K562 (cell line): Measurements from ENCODE around the gene MLLT1. TPM values are rescaled to one million over a fixed set of nuclear protein-coding genes. Genes with fewer than 3 reads are reported as not detected.

Experiments
- ATF7 ChIP-seq: fragments of 450-650 bp; IDR thresholded peaks from 2 replicates; pipeline ENCODE4 v1.7.1; 2014; ENCODE audit warnings: mild to moderate bottlenecking, moderate library complexity
- BDP1 ChIP-seq: IDR thresholded peaks from 3 replicates; pipeline ENCODE4 v1.6.1; 2011; ENCODE audit not compliant: insufficient read length, insufficient read depth
- ELF1 ChIP-seq: fragments of 200-800 bp; sonication (Bioruptor generic); IDR thresholded peaks from 2 replicates; pipeline ENCODE4 v1.6.1; 2016; ENCODE audit warnings: missing genetic modification characterization, missing compliant biosample characterization
- FIP1L1 ChIP-seq: fragments of 200-400 bp; formaldehyde crosslinking; IDR thresholded peaks from 2 replicates; pipeline ENCODE4 v1.6.1; 2018; ENCODE audit warnings: mild to moderate bottlenecking, low read depth, low read length; ENCODE audit not compliant: poor library complexity, severe bottlenecking
- FOS ChIP-seq: IDR thresholded peaks from 3 replicates; pipeline ENCODE4 v1.6.1; 2011; ENCODE audit not compliant: insufficient read length; ENCODE audit errors: extremely low read depth
- HDAC2 ChIP-seq: fragments of 450-650 bp; IDR thresholded peaks from 2 replicates; pipeline ENCODE4 v1.6.1; 2016; ENCODE audit warnings: mild to moderate bottlenecking
- KDM5B ChIP-seq: fragments of 200-600 bp; sonication (generic); IDR thresholded peaks from 2 replicates; pipeline ENCODE4 v1.6.1; 2012; ENCODE audit warnings: low read depth, mild to moderate bottlenecking, moderate library complexity, low read length, control low read depth, inconsistent platforms; ENCODE audit not compliant: insufficient replicate concordance
- MAZ ChIP-seq, 2 experiments: fragments of 450-650 bp in 1 of 2; sonication (generic) in 1 of 2; formaldehyde crosslinking; IDR thresholded peaks in 1 of 2; conservative IDR thresholded peaks in 1 of 2; 2 replicates each; pipeline versions ENCODE4 v1.4.0 to v1.5.0; 2020; ENCODE audit warnings: mild to moderate bottlenecking in 1 of 2, missing genetic modification reagents in 1 of 2
- POLR2G ChIP-seq: fragments of 200-400 bp; formaldehyde crosslinking; IDR thresholded peaks from 2 replicates; pipeline ENCODE4 v1.6.1; 2017; ENCODE audit warnings: low read depth, mild to moderate bottlenecking, antibody characterized with exemption, low read length, moderate library complexity
- TBL1XR1 ChIP-seq, 2 experiments: IDR thresholded peaks; 2 replicates each; pipeline ENCODE4 v1.6.1; 2012; ENCODE audit warnings: improper control_type of control experiment in 2 of 2, low read length in 2 of 2, mild to moderate bottlenecking in 1 of 2
- TCF7L2 ChIP-seq: fragments of 150-350 bp; IDR thresholded peaks from 2 replicates; pipeline ENCODE4 v1.6.1; 2016; ENCODE audit warnings: low read depth, mild to moderate bottlenecking, low read length, moderate library complexity
- ZBTB17 ChIP-seq: fragments of 450-650 bp; formaldehyde crosslinking; IDR thresholded peaks from 2 replicates; pipeline ENCODE4 v1.4.0; 2020; ENCODE audit warnings: mild to moderate bottlenecking
- polyA plus RNA-seq, 8 experiments: library from polyadenylated mRNA; depleted of rRNA in 4 of 8; stranded (reverse) in 5 of 8; unstranded in 3 of 8; fragments of >200 nt; fragmentation: Nextera tagmentation in 2 of 8; fragmentation: Illumina TruSeq in 1 of 8; extraction: Ambion mirVana in 2 of 8; extraction: Trizol in 1 of 8; gene quantifications; 2 replicates each; pipeline versions ENCODE4 v1.2.1 to v1.2.3, GENCODE V29; 2011 to 2014; ENCODE audit warnings: inconsistent platforms in 1 of 8, missing spikeins in 1 of 8
- total RNA-seq, 7 experiments: library from RNA; depleted of rRNA in 6 of 7; stranded (reverse); fragments of >200 nt in 6 of 7; fragmentation: Illumina TruSeq in 2 of 7; extraction: Trizol in 2 of 7; gene quantifications; 2 replicates each; pipeline versions ENCODE4 v1.2.1 to v1.2.3, GENCODE V29; 2011 to 2021; ENCODE audit warnings: low replicate concordance in 1 of 7
- TF ChIP-seq, protein P1 (sequence below): fragments of 450-650 bp; IDR thresholded peaks from 2 replicates; pipeline ENCODE4 v1.6.1; 2016; ENCODE audit warnings: low read depth
- TF ChIP-seq, protein P2 (sequence below): fragments of 250-450 bp; sonication (Bioruptor Pico); IDR thresholded peaks from 2 replicates; pipeline ENCODE4 v1.5.0; 2021

Gene MLLT1
- total and polyA plus RNA-seq, 9 of the 15 experiments (the other 6 are each of a cell fraction or from before 2014, with no cell fraction given): 0.23 to 63.5 (median 15.4) TPM

DNA sequence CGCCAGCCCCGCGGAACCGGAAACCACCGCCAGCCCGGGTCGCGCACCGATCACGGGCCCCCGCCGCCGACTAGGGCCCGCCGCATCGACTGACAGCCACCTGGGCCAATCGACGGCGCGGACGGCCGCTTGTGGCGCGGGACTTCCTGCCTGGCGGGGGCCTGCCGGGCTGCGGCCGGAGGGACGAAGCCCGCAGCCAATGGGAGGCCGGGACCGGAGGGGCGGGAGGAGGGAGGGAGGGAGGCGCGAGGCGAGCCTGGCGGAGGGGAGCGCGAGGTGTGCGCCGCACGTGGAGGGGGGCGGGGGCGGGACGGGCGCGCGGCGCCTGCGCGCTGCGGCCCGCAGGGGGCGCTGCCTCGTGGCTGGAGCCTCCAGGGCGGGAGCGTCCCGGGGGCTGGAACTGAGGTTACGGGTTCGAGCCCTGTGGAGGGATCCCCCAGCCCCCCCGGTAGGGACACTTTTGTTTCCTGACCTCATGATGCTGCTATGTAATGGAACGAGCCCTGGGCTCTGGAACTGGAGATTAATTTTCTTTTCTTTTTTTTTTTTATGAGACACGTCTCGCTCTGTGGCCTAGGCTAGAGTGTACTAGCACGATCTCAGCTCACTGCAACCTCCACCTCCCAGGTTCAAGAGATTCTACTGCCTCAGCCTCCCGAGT, at the start of gene MLLT1 (continued):
- TF ChIP-seq, protein P1, sequence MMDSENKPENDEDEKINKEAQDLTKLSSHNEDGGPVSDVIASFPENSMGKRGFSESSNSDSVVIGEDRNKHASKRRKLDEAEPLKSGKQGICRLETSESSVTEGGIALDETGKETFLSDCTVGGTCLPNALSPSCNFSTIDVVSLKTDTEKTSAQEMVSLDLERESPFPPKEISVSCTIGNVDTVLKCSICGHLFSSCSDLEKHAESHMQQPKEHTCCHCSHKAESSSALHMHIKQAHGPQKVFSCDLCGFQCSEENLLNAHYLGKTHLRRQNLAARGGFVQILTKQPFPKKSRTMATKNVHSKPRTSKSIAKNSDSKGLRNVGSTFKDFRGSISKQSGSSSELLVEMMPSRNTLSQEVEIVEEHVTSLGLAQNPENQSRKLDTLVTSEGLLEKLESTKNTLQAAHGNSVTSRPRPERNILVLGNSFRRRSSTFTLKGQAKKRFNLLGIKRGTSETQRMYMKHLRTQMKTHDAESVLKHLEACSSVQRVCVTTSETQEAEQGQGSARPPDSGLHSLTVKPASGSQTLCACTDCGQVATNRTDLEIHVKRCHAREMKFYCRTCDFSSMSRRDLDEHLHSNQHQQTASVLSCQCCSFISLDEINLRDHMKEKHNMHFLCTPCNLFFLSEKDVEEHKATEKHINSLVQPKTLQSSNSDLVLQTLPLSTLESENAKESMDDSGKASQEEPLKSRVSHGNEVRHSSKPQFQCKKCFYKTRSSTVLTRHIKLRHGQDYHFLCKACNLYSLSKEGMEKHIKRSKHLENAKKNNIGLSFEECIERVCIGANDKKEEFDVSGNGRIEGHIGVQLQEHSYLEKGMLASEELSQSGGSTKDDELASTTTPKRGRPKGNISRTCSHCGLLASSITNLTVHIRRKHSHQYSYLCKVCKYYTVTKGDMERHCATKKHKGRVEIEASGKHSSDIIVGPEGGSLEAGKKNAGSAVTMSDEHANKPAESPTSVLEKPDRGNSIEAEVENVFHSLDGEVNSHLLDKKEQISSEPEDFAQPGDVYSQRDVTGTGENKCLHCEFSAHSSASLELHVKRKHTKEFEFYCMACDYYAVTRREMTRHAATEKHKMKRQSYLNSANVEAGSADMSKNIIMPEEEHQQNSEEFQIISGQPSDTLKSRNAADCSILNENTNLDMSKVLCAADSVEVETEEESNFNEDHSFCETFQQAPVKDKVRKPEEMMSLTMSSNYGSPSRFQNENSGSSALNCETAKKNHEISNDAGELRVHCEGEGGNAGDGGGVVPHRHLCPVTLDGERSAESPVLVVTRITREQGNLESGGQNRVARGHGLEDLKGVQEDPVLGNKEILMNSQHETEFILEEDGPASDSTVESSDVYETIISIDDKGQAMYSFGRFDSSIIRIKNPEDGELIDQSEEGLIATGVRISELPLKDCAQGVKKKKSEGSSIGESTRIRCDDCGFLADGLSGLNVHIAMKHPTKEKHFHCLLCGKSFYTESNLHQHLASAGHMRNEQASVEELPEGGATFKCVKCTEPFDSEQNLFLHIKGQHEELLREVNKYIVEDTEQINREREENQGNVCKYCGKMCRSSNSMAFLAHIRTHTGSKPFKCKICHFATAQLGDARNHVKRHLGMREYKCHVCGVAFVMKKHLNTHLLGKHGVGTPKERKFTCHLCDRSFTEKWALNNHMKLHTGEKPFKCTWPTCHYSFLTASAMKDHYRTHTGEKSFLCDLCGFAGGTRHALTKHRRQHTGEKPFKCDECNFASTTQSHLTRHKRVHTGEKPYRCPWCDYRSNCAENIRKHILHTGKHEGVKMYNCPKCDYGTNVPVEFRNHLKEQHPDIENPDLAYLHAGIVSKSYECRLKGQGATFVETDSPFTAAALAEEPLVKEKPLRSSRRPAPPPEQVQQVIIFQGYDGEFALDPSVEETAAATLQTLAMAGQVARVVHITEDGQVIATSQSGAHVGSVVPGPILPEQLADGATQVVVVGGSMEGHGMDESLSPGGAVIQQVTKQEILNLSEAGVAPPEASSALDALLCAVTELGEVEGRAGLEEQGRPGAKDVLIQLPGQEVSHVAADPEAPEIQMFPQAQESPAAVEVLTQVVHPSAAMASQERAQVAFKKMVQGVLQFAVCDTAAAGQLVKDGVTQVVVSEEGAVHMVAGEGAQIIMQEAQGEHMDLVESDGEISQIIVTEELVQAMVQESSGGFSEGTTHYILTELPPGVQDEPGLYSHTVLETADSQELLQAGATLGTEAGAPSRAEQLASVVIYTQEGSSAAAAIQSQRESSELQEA: 0 out of 2 replicates have a peak, but pooled peaks have one; percentile 15
- TF ChIP-seq POLR2G: peak; percentile 77
- TF ChIP-seq FOS: peak; percentile 84
- no peak for TF ChIP-seq FIP1L1
- TF ChIP-seq ZBTB17 (CRISPR knock-in tag): 0 out of 2 replicates have a peak, but pooled peaks have one; percentile 47
- no peak for TF ChIP-seq TCF7L2
- TF ChIP-seq, protein P2, sequence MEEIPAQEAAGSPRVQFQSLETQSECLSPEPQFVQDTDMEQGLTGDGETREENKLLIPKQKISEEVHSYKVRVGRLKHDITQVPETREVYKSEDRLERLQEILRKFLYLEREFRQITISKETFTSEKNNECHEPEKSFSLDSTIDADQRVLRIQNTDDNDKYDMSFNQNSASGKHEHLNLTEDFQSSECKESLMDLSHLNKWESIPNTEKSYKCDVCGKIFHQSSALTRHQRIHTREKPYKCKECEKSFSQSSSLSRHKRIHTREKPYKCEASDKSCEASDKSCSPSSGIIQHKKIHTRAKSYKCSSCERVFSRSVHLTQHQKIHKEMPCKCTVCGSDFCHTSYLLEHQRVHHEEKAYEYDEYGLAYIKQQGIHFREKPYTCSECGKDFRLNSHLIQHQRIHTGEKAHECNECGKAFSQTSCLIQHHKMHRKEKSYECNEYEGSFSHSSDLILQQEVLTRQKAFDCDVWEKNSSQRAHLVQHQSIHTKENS: no peak
- no peak; a peak in 1 of 4 replicates for TF ChIP-seq TBL1XR1 (IDR thresholded peaks at IDR 0.05; ENCODE audit: low read length in 2 of 2)
- TF ChIP-seq BDP1: no peak
- peak; percentile 95 to 99 for TF ChIP-seq MAZ (CRISPR knock-in tag; conservative IDR thresholded peaks at IDR 0.05 in 1 of 2, IDR thresholded peaks at IDR 0.05 in 1 of 2)
- TF ChIP-seq ATF7: 0 out of 2 replicates have a peak, but pooled peaks have one; percentile 11
- peak; percentile 35; the same call in 1 of the 2 replicates for TF ChIP-seq HDAC2
- TF ChIP-seq KDM5B: no peak
- TF ChIP-seq ELF1: peak; percentile 83
